Stimulated activated CD4-positive, alpha-beta T cell treated with anti-CD3 and anti-CD28 coated beads, Interleukin-12 subunit alpha, Interleukin-12 subunit beta, amount 100 ng/mL, for 24 hours (primary cell): ENCODE results near the gene TLX2.
A peak's percentile ranks its signal among the peaks of the same experiment; 100 is the strongest.
"Not testable (repeated sequence)": the region's sequence is repeated elsewhere in the genome, so short reads cannot be mapped to it uniquely, and the experiment has no call there.

Experiments
- DNase-seq, 2 experiments: peaks; one replicate each; pipeline ENCODE4 v3.0.0-alpha.2; 2020; ENCODE audit warnings: low read depth in 2 of 2

The TLX2 gene

DNA sequence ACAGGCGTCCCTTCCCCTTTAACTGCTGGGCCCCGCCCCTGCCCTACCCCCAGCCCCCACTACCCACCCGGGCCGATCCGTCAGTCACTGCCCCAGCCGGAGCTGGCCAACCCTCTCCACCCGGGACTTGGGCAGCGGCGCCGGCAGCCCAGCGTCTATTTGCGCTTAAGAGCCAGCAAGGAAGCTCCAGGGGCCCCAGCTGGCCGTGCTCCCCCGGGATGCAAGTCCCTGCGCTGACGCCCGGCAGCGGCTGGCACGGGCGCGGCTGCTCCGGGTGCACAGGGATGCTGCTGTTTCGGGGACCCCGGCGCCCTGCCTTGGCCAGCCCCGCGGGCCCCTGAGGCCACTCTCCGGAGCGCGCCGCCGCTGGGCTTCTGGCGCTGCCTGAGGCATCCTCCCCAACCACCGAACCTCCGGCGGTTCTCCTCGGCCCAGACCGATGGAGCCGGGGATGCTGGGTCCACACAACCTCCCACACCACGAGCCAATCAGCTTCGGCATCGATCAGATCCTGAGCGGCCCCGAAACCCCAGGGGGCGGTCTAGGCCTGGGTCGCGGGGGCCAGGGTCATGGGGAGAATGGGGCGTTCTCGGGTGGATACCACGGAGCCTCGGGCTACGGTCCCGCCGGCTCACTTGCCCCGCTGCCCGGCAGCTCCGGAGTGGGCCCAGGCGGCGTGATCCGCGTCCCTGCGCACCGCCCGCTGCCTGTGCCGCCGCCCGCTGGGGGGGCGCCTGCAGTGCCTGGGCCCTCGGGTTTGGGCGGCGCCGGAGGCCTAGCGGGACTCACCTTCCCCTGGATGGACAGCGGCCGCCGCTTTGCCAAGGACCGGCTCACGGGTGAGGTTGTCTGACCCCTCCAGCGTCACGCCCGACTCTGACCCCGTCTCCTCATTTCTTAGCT is at the start of gene TLX2:
TSS of gene TLX2 (plus strand) at position 83 of the 903 bp plus-strand sequence. CDS start at position 440, 357 bp downstream.
- no peak for DNase-seq

DNA sequence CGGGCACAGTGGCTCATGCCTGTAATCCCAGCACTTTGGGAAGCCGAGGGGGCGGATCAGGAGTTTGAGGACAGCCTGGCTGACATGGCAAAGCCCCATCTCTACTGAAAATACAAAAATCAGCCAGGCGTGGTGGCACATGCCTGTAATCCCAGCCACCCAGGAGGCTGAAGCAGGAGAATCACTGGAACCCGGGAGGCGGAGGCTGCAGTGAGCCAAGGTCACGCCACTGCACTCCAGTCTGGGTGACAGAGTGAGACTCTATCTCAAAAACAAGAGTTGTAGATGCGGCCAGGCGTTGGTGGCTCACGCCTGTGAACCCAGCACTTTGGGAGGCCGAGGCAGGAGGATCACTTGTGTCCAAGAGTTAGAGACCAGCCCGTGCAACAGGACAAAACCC is 43.5 kb upstream of the TLX2 start:
- not testable (repeated sequence) for DNase-seq

DNA sequence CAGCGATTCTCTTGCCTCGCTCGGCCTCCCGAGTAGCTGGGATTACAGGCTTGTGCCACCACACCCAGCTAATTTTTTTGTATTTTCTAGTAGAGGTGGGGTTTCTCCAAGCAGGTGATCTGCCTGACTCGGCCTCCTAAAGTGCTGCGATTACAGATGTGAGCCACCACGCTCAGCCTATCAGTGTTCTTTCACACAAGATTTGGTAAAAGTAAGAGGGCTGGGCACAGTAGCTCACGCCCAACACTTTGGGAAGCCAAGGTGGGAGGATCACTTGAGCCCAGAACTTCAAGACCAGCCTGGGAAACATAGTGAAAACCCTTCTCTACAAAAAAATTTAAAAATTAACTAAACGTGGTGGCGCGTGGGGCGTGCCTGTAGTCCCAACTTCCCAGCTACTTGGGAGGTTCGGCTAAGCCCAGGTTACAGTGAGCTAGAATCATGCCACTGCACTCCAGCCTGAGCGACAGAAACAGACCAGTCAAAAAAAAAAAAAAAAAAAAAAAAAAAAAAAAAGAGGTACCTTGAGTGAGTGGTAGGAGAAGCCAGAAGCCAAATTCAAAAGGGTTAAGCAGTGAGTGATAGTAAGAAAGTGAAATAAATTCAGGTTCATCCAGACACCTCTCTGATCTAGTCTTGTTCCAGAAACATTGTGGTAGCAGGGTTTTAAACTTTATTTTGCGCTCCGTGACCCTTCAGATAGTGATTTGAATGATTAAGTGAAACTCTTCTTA is 42.8 kb upstream of the TLX2 start:
- no peak for DNase-seq

DNA sequence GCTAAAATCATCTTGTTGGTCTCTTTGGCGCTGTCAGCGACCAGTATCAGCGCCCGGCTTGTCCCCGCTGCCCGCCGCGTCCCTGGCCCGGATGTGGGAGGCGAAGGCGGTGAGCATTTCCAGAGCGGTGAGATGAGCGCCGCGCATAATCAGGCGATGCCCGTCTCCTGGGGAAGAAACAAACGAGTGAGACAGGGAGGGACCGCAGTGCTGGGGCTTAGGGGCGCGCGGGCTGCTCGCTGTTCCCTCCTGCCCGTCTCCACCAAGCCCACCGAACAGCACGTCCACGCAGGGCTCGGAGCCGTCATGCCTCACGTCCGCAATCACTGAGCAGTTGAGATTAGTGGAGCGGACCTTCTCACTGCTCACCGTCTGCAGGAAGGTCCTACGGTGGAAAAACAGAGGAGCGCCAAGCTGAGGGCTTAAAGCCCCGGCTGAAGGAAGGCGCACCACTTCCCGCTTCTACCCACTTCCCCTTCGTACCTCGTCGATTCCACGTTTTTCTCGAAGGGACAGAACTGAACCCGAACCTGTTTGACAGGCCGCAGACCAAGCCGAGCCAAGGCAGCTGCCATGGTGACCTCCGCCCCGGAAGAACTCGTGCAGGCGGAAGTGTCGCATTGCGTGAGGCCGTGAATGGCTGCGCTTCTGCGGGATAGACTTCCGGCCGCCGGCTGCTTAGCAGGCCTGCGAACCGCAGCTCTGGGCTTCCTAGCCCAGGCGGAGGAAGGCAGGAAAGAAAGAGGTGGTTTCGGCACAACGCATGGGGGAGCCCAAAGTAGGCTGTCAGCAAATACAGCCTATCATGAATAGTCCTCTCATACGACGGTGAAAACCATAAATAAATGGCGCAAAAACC is 41.9 kb upstream of the TLX2 start, which contains the start of gene MRPL53:
TSS of gene MRPL53 (minus strand) at position 595 of the 859 bp plus-strand sequence. CDS start at position 575, 20 bp downstream.
- peak; percentile 91 to 96 for DNase-seq

DNA sequence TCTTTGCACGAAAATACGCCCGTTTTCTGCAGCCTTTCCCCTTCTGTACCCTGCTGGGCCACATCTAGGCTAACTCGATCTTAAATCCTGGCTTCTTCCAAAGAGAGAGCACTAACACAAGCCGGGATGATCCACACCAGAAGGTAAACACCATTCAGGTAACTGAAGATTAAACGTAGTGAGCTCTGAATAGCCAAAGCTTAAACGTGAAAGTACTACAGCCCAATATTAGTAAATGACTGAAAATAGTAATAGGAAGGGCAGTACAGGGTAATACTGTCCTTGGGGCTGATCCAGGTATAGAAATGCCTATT is 41.3 kb upstream of the TLX2 start:
- DNase-seq: no peak

DNA sequence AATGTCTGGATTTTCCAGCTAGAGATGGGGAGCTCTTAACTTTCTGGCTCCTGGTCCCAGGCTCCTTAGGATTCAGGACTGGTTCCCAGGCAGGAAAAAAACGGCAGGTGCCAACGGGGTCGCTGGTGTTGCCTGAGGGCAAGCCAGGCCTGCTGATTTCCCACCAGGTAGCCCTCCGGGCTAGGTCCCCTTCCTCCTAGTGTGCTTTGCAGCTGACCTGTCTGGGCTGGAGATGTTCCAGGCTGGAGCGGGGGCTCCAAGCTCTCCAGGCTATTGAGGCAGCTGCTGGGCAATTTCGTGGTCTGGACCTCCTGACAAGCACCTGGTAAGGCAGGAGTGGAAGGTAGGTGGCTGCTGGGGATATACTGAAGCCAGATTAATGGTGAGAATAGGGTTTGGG is 39.8 kb upstream of the TLX2 start:
- no peak for DNase-seq

DNA sequence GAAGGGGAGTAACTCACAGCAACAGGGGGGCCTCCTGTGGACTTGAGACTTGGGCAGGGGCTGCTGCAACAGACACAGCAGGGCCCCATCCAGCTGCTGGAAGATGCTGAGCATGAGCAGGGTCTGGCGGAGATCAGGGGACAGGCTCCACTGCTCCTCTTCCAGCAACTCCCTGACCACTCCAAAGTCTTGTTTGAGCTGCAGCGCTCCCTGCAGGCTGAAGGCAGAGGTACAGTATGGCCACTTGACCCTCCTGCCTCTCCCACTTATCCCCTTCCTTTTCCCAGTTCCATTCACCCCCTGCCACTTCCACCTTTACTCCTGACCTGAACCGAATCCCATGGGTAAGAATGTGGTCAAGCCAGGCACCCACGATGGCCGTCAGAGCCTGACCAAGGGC is 39.4 kb upstream of the TLX2 start:
- no peak for DNase-seq

DNA sequence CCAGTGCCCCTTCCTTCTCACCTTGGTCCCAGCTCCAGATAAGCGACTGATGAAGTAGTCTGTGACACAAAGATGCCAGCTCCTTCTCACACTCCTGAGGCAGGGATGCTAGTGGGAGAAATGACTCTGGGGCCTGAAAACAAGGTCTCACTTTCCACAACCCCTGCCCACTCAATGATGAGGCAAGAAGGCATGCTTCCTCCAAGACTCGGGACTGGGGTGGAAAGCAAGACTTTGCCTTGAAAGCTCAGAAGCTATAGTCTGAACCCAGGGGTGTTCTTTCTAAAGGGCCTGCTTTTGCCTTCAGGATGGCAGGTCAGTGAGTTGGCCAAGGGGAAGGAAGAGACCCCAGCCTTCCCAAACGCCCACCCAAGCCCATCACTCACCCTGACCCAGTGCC is 32.8 kb upstream of the TLX2 start:
- DNase-seq: no peak

DNA sequence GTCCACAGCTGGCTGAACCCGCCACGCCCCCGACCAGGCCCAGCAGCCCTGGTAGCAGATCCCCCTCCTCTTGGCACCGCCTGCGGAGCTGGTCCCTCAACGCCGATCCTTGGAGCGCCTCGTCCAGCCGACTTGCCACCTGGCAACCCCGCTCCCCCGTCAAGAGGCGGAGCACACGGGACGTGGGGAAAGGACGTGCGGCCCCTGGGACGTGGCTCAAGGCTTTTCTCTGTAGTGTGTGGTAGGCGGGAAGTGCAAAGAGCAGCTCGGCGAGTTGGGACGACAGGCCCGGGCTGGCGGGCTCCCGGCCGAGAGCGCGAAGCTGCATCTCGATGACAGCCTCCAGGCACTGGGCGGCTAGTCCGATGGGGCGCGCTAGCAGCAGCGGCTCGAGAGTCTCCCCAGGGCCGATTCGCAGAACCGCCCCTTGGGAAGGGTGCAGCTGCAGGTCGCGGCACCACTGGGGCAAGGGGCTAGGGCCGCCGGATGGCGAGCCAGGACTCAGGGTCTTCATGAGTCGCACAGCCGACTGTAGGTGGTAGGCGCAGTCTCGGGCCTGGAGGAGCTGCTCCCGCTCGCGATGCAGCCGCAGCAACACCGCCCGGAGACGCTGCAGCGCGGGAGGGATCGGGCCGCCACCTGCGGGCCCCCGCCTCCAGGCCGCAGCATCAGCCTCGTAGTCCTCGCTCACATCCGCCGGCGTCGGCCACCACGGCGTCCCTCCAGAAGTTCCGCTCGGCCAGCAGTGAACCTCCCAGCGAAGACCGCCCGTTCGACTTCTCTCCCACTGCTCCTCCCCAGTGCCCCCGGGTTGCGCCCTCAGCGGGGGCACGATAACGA is 32.1 kb upstream of the TLX2 start:
- no peak for DNase-seq

DNA sequence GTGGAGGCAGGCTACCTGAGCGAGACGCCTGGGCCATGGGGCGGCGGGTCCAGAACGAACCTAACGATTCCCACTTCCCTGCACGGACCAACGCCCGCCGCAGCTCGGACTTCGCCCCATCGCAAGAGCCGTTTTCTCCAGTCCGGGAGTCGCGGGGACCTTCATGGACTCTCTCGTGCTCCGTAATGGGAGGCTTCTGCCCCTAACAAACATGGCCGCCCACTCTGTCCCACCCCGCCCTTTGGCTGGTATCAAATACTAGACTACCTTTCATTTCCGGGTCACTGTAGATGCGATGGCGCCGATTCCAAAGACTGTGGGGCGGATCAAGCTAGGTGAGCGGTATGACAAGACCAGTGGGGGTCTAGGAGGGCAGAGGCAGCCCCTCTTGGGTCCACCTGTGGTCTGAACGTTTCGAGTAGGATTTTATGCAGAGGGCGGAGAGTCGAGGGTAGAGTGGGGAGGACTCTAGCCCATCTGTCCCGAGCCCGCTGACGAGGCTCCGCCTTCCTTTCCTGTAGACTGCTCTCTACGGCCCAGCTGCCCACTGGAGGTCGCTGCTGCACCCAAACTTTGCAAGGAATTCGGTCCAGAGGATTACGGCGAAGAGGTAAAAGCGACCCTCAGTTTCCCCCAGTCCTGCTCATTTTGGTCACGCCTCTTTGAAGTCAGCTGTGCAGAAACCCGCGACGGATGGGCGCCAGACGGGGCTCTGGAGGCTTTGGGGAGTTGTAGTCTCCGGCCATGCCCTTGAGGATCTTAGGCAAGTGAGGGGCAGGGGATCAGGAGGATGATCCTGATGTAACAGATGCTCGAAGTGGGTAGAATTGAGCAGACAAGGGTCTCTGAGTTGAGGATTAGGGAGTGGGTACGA is 31.2 kb upstream of the TLX2 start, which contains the start of the genes CCDC142 and TTC31:
TSS of gene CCDC142 (minus strand) at position 198 of the 874 bp plus-strand sequence. CDS start at position 37, 161 bp downstream.
TSS of gene TTC31 (plus strand) at position 281 of the 874 bp plus-strand sequence. CDS start at position 296, 15 bp downstream.
- peak; percentile 85 to 93 for DNase-seq

DNA sequence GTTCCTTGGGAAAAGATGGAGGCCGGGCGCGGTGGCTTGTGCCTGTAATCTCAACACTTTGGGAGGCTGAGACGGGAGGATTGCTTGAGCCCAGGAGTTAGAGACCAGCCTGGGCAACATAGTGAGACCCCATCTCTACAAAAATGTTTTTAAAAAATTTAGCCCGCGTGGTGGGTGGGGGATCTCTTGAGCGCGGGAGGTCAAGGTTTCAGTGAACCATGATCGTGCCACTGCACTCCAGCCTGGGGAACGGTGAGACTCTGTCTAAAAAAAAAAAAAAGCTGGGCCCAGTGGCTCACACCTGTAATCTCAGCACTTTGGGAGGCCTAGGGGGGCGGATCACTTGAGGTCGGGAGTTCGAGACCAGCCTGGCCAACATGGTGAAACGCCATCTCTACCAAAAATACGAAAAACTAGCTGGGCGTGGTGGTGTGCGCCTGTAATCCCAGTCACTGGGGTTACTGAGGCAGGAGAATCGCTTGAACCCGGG is 30.5 kb upstream of the TLX2 start:
- DNase-seq: not testable (repeated sequence)

DNA sequence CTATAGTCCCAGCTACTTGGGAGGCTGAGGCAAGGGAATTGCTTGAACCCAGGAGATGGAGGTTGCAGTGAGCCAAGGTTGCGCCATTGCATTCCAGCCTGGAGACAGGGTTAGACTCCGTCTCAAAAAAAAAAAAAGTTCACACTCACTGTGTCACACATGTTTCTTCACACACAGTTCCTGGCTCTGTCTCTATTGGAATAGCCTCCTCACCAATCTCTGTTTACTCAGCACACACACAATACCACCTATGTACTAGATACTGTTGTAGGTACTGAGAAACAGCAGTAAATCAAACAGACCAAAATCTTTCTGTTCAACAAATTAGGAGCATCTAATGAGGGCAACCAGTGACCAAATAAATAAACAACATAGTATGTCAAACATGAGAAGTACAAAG is 28.1 kb upstream of the TLX2 start:
- DNase-seq: no peak

DNA sequence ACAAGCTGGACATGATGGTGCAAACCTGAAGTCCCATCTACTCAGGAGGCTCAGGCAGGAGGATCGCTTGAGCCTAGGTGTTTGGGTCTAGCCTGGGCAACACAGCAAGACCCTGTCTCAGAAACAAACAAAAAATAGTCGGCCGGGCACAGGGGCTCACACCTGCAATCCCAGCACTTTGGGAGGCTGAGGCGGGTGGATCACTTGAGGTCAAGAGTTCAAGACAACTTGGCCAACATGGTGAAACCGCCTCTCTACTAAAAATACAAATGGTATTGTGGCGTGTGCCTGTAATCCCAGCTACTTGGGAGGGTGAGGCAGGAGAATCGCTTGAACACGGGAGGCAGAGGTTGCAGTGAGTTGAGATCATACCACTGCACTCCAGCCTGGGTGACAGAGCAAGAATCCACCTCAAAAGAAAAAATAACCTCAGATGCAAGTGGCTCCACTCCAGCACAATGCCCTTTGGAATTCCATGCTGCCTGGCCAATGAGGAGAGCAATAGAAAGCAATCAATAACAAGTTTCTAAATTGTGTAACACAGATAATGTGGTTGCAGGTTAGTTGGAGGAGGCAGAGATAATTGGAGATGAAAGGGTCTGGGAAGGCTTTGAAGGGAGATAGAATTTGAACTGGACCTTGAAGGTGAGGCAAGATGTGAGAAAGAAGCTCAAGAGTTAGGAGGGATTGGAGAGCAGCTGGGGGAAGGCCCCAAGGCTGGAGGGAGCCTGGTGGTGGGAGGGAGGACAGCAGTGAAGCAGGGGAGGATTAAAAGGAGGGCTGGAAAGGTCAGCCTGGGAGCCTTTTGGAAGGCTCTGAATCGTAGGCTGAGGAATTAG is 25.4 kb upstream of the TLX2 start:
- DNase-seq: no peak

DNA sequence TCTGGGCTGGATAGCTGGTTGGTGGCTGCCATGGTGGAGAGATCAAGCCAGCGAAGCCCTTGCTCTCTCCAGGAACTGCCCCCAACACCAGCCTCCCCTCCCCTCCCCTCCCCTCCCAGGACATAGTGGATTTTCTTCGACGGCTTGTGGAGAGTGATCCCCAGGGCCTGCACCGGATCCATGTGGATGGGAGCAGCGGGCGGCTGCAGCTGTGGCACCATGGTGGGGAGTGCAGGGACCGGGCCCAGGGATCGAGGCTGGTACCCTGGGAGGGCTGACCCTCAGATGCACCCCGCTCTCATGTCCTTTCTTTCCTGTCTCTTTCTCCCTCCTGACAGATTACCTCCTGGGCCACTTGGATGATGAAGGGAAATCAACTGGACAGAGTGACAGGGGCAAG is 24.3 kb upstream of the TLX2 start:
- DNase-seq: no peak

DNA sequence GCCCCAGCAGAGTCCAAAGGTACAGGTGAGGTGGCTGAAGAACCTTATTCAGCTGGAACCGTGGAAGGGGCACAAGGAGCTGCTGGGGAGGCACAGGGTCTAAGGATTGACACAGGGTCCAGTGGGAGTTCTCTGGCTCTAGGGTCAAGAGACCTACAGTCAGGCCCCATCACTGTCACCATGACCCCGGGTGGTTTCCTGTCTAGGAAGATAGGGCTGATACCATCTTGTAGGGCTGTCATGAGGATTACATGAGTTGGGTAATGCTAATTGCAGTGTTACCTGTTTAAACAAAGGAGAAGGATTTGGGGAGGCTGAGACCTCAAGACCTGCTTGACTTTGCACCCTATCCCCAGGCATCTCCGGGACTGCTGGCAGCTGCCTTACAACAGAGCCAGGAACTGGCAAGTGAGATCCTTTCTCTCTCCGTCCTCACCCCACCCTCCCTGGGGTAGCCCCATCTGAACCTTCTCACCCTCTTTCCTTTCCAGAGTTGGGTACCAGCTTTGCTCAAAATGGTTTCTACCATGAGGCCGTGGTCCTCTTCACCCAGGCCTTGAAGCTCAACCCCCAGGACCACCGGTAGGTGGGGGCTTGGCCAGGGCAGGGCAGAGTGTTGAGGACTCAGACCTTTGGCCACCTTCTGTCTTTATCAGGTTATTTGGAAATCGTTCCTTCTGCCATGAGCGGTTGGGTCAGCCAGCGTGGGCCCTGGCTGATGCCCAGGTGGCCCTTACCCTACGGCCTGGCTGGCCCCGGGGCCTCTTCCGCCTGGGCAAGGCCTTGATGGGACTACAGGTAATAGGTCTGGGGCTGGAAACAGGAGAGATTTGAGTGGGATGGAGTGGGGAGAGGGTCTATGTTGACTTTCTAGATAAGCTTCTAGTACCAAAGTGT is 22.4 kb upstream of the TLX2 start:
- DNase-seq: no peak

DNA sequence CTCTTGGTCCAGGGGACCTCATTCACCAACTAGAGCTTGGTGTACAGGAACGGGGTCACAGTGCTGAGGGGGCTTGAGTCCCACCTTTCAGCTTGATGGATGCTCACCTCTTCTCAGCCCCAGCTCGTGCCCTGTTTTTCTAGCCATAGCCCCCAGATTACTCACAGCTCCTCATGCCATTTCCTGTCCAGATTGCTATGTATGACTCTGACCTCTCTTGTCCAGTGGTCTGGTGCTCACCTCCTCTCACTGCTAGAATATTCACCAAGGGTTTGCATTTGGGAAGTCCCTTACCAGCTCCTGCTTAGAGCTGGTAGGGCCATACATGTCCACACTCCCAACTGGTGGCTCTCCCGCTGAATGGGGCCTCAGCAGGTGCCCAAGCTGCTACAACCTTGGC is 20.7 kb upstream of the TLX2 start:
- DNase-seq: no peak

DNA sequence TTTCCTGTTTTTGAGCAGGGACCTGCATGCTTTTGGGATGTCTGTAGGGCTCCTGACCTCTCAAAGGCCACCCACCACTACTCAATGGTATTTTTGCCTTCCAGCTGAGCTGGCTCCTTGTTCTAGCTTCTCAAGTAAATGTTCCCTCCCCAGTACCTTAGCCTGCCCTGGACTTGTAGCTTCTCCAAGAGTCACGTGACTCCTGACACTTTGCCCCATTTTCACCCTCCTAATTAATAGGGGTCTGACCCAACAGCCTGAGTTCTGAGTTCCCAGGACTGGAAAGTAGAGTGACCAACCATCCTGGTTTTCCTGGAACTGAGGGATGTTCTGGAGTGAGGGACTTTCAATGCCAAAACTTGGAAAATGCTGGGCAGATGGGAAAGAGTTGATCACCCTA is 18.8 kb upstream of the TLX2 start:
- no peak for DNase-seq
